HG02970 (cell line): ENCODE data around the gene TUBA3E.
"Not testable (repeated sequence)": the region's sequence is repeated elsewhere in the genome, so short reads cannot be mapped to it uniquely, and the experiment has no call there.

ENCODE experiments used
- ATAC-seq: cut with Tn5 transposase; IDR thresholded peaks from one replicate; pipeline ENCODE4 v1.9.1; 2021; ENCODE audit warnings: mild to moderate bottlenecking, moderate library complexity, moderate number of reproducible peaks; ENCODE audit not compliant: unreplicated experiment, low FRiP score

TUBA3E gene

DNA sequence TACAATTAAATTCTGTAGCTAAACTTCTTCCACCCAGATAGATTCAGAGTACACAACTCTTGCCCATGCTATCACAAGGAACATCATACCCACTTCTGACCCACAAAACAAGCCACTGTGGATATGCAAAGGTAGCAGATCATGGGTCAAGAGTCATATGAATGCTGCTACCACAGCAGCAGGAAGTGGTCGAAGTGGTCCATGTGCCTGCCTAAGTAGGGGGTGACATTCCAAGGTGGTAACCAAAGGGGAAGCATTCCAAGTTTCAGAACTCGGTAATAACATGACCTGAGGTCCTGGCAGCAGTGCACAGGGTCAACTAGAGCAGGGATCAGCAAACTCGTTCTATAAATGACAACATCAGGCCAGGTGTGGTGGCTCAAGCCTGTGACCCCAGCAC is 5.8 kb downstream of the TUBA3E start:
- ATAC-seq, result not testable (repeated sequence)

DNA sequence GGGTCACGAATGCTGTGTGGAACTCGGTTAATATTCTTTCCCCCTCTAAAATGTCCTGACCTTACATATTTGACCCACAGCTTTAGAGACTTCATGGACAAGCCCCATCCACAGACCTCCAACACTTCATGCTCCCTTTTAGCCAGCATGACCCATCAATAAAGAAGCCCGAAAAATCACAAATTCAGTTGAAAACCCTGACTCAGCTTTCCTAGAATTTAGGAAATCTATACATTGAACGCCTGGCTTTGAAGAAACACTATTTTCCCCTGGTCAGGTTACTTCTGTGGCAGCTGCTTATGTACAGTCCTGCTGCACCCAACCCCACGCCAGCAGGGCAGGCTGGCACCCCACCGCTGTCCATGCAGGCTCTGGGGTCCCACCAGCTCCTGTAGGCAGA is 6.9 kb downstream of the TUBA3E start:
- ATAC-seq, result not testable (repeated sequence)

DNA sequence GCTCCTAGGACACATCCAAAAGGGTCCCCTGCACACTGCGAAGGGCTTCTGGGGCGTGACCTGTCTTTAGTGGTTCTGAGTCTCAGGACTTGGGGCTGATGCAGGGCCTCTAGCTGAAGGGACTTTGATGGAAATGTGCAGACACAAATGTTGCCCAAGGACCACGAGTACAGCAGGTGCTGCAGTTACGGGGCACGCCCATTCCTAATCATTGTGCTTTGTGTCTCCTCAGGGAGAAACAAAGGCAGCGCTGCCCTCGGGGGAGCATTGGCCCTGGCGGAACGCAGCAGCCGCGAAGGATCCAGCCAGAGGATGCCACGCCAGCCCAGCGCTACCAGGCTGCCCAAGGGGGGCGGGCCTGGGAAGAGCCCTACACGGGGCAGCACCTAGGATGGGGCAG is 8.0 kb downstream of the TUBA3E start:
- ATAC-seq, result no peak

DNA sequence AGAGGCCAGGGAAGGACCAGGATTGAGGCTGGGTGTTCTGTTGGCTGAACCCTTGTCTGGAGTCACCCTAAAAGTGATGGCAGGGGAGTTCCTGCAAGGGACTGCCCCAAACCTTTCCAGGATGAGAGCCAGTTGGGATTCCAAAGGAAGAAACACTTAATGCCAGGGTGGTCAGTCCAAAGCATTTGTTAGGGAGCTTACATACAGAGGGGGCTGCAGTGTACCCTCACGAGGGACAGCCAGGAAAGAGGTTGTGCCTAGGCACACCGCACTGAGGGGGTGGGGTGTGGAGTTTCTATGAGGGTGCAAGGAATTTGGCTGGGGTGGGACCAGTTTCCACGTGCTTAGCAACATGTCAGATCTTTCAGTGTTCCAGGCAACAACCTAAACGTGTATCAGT is 9.3 kb downstream of the TUBA3E start:
- not testable (repeated sequence) for ATAC-seq

DNA sequence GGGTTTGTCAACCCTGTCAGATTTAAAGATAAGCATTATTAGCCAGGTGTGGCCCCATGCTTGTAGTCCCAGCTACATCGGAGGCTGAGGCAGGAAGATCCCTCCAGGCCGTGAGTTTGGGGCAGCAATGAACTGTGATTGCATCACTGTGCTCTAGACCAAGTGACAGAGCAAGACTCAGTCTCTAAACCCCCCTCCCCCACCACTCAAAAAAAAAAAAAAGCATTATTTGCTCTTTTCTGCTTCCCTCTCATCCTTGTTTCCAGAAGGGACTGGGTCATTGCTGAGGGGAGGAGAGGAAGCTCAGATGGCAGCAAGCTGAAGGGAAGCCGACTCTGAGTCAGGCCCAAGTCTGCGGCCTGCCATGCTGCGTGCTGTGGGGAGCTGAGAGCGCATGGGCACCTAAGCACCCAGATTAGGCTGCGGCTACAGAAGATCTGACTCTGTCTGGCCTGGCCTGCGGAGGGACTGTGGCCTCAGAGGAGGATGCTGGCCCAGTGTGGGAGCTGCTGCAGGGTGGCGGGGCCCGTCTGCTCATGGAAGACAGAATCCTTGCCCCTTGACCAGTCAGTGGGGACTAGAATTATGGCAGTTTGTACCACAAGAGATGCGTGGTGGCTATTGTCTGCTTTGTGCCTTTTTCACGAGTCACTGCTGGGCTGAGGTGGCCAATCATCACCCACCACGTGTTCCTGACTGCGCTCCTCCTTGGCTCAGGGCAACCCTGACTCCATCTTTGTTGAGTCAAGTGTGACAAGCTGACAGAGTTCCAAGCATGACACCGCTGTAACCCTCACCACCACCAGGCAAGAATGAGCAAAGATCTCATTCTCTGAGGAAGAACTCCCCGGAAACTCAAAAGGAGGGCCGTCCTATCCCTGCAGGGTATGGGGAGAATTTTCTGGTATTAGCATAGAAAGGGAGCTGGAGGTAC is 10.1 kb downstream of the TUBA3E start:
- not testable (repeated sequence) for ATAC-seq

DNA sequence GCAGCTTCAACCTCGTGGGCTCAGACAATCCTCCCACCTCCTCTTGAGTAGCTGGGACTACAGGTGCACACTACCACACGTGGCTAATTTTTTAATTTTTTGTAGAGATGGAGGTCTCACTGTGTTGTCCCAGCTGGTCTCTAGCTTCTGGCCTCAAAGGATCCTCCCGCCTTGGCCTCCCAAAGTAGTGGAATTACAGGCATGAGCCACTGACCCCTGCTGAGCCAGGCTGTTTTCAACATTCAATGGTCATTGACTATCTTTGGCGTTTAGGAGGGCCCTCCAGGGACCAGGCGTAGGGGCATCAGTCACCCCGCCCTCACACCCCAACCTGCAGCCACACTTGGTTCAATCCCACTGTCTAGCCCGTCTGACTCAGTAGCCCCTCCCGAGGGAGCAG is 11.0 kb downstream of the TUBA3E start:
- no peak for ATAC-seq

DNA sequence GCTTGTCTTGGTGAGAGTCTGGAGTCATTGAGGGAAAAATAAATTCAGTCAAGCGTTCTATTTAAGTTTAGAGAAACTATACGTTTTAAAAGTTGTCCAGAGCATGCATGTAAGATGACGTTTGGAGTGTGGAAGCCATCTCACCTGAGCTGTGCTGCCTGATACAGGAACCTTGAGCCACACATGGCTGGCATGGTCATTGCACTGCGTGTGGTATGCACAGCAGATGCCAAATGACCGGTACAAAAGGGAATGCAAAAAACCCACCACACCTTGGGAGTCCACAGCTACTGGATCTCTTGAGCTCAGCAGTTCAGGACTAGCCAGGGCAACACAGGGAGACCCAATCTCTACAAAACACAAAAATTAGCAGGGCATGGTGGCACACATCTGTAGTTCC is 11.8 kb downstream of the TUBA3E start:
- ATAC-seq, result no peak

DNA sequence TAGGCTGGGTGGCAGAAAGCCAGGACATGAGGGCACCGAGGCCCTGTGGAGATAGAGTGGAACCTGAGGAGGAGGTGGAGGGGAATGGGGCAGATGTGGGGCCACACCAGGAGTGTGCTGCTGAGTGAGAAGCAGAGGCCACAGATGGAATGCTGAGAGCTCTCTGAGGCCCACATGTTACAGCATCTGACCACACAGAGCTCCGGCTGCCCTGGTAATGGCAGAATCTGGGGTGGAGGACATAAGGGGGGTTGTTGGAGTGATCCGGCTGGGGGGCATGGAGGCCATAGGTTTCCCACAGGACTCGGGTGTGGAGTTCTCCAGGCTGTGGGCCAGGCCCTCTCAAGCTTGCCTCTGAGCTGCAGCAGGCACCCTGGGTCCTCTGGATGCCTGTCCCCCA is 12.3 kb downstream of the TUBA3E start:
- no peak for ATAC-seq

DNA sequence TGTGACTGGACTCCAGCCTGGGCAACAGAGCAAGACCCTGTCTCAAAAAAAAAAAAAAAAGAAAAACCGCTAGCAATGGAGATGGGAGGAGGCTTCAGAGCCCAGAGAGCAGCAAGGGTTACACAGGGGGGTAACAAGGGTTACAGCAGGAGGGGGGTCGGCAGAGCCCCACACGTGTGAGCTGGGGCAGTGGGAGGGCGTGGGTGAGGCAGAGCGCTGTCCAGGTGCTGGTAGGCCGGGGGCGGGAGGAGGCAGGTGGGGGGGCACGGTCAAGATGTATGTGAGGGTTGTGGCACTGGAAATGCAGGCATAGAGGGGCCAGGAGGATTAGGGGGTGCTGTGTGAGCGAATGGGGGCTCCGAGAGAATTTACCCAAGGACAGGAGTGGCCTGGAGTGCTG is 12.8 kb downstream of the TUBA3E start:
- ATAC-seq, result no peak

DNA sequence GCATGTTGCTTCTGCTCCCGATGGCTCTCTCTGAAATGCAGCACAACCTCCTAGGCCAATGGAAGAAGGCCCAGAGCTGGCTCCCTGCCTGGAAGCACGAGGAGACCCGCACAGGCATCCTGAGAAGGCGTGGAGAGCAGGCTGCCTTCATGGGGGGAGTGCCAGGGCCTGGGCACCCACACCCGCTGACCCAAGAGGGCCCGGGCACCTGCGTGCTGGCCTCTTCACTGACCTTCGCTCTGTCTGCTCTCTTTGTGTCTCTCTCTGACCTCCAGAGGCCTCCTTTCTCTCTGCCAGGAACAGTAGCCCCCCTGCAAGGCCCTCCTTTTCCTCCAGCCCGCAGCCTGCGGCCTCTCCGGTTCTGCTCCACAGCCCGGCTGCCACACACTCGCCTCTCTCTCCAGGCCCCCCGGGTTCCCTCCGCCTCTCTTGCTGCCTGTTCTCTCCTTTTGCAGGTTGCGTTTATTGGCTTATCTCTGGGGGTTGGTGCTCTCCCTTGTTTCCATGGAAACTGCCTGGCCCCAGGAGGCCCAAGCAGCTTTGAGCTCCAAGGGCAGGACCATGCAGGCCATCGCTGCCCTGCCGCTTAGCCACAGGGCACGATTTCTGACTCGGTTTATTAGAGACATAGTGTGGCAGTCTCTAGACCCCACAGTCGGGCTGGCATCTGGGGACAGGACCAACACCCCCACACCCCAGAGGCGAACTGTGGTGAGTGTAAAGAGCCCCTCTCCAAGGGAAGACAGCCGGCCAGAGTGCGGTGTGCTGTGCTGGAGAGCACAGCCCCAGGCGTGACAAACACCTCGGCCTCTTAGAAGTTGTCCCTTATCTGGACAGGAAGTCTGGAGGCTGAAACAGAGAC is 14.5 kb downstream of the TUBA3E start:
- no peak for ATAC-seq

DNA sequence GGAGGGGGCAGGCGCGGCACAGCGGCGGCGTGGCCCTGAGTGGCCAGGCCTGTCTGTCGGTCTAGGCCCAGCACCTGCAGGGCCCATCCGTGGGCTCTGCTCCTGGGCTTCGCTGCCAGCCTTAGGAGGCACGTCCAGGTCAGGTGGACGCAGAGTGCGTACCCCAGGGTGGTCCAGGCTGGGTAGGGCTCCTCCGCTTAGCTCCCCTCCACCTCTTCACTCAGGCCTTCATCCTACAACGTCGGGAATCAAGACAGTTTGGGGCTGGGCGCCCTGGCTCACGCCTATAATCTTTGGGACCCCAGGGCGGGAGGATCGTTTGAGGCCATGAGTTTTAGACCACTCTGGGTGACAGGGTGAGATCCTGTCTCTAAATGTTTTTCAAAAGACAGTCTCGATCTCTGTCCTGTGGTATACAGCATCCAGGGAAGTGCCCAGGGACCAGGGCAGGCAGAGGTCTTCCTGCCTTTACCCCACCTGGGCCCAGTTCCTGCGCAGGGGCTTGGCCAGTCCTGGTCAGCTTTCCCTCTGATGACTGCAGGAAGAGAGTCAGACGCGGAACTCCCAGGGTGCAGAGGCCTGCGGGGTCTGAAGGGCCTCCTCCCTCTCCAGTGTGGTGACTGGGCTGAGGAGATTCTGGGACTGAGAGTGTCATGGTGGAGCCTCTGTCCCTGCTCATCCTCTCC is 15.3 kb downstream of the TUBA3E start:
- ATAC-seq, result peak; percentile 3

DNA sequence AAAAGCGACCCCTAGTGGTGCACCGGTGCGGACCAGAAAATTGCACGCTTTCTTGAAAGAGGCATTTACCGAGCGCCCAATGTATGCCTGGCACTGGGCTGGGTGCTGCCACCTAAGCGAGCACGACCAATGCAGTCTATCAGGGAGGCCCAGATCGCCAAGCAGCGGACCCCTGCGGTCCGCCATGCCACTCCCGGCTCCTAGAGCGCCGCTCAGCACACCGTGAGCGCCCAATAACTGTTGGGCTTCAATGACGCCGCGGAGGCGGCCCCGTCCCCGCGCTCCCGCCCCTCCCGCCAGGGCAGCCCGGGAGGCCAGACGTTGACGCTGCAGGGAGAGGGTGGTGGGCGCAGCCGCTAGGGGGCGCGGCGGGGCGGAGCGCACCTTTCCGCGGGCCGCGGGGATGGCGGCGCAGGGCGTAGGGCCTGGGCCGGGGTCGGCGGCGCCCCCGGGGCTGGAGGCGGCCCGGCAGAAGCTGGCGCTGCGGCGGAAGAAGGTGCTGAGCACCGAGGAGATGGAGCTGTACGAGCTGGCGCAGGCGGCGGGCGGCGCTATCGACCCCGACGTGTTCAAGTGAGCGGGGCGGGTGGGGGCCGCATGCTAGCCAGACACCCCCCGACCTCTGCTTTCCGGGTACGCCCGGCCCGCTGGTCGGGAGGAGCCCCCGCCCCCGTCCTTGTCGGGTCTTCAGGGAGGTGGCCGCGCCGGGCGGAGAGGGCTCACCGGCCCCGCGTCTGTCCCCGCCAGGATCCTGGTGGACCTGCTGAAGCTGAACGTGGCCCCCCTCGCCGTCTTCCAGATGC is 16.2 kb downstream of the TUBA3E start, which contains the start of gene MZT2B:
Gene MZT2B, plus strand, starts transcription at position 383 of the 803 bp plus-strand sequence. Its CDS starts 21 bp downstream, at position 404.
- peak; percentile 77 for ATAC-seq

DNA sequence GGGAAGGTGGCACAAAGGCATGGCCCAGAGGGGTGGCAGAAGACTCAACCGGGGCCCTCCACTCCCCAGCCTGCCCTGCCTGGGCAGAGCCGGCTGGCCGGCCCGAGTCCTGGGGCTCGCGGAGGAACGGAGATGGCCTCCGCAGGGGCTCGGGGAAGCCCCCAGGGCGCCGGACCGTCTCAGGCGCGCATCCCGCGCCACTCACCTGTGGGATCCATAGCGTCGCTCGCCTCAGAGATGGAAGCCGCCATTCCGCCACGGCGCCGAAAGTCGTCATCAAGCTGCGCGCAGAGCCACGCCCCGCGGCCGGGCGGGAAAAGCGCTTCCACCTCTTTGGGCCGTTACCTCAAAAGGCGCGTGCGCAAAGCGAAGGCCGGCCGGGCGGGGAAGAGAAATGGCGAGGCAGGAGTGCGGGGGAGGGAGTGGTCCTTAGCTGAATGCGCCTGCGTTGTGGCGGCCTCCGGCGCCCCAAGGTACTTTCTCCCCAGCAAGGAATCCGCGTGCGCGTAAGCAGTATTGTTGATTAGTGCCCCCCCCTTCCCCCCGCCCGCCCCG is 16.8 kb downstream of the TUBA3E start, which contains the start of gene SMPD4:
Gene SMPD4, minus strand, starts transcription at position 278 of the 555 bp plus-strand sequence. CDS start 5,010 bp downstream, outside the sequence.
- ATAC-seq, result peak; percentile 63

DNA sequence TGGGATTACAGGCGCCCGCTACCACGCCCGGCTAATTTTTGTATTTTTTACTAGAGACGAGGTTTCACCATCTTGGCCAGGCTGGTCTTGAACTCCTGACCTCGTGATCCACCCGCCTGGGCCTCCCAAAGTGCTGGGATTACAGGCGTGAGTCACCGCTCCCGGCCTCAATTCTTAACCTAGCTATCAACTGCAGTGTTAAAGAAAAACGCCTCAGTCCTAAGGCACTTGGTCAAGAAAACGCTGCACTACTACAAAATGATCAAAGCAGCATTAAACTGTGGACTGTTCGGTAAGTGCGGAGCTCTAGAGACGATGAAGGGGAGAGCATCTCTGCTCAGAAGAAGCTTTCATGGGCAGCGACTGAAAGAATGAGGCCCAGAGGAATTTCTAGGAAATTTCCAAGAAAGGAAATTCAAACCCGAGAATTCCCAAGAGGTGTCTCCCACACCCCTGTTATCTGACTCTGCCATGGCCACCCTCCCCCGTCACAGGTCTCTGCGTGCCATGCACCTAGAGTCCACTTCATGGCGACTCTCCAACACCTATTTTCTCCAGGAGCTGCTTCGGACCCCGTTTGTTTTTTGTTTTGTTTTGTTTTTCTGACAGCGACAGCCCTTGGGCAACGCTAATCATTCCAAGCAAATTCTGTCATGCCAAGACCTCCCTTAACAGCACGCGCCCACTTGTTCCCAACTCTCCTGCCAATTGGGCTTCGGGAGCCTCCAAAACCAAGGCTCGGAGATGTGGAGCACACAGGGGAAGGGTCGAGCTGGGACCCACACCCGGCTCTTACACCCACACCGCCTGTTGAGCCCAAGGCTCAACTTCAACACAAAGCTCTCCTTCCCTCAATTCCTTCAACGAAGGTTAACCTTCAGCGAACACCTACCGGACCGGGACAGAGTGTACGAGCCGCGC is 17.6 kb downstream of the TUBA3E start:
- not testable (repeated sequence) for ATAC-seq

DNA sequence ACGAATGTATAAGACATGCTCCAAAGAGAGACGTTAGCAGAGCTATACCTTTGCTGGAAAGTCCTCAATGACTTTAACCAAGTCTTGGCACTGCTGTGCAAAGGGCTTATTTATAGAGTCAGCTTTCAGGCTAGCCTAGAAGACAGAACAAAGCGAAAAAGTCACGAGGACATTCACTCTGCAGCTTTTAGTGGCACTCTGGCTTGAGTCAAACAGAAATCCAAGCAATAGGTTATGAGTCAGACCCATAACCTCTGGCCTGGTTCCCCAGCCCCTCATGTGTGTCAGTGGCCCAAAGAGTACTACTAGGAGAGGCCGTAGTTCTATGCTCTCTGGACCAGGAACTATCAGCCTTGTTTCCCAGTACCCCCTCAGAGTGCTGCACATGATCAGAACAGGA is 23.4 kb downstream of the TUBA3E start:
- not testable (repeated sequence) for ATAC-seq

DNA sequence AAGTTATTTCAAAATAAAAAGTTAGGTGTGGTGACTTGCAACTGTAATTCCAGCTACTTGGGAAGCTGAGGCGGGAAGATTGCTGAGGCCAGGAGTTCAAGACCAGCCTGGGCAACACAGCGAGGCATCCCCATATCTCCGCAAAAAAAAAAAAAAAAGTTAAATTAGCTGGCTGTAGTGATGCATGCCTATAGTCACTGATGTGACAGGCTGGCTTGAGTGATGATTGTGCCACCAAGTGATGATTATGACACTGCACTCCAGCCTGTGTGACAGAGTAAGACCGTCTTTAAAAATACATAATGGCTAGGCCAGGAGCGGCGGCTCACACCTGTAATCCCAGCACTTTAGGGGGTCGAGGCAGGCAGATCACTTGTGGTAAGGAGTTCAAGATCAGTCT is 28.3 kb downstream of the TUBA3E start:
- ATAC-seq, result no peak

DNA sequence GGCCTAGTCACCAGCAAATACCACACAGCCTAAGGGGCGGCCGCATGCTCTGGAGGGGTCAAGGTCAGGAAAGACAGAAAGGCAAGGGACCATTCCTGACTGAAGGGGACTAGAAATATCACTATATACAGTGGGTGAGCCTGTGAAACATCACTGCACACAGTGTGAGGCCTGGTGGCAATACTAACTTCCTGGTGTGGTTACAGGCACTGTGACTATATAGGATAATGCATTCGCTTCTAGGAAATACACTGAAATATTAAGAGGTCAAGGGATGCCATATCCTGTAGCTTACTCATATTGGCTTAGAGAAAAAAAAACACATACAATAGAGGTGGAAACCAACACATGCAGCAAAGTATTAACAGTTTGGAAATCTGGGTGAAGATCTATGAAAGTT is 29.1 kb downstream of the TUBA3E start:
- ATAC-seq, result not testable (repeated sequence)

DNA sequence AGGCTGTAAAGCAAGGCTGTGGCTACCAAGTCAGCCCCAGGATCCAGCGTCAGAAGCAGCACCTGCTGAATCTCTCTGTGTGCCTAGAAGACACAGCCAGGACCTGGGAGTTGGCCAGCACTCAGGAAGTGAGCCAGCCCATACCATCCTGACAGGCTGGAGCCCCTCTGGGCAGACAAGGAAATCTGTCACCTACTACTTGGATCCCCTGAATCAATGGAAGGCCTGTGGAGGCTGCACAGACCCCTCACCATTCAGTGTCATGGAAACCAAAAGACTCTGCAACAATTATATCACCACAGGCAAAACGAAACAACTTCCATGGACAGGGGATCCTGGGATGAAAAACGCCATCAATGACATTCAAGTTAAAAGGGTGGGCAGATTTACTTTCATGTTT is 31.6 kb downstream of the TUBA3E start:
- not testable (repeated sequence) for ATAC-seq
